Stimulated activated CD4-positive, alpha-beta T cell treated with anti-CD3 and anti-CD28 coated beads, Interleukin-12 subunit alpha, Interleukin-12 subunit beta, amount 100 ng/mL, for 24 hours (primary cell): ENCODE data around the gene UBB.

Source experiments
- DNase-seq, 2 experiments: peaks; one replicate each; pipeline ENCODE4 v3.0.0-alpha.2; 2020; ENCODE audit warnings: low read depth in 2 of 2

Gene UBB

DNA sequence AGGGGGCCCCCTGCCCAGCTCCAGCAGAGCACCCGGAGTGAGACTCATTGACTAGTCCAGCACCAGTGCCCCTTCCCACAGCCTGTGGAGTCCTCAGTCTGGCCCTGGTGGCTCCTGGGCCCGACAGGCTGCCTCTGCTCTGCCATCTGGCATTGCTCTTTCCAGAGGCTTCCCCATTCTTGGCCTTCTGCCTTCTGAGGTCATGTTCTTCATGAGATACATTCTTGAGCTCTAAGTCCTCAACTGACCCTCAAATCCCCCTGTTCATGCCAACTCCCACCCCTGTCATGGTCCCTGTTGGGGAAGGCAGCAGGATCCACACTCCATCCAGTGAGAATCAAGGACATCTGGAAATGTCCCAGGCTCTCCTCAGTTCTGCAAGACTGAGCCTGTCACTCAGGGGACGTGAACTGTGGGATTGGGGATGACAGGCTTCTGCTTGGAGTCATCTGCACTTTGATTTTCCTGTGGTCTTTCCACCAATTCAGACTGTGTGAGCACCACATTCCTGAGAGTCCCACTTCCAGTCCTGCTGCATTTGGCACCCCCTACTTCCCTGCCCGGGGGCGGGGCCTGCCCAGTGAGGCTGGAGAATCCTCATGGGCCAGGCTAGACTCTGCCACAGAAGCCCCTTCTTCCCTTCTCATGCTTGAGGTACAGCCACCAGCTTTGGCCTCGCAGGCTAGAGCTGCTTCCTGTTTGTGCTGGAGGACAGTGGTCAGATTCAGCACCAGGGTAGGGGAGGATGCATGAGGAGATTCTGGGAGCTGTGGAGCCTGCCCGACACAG is 37.2 kb downstream of the UBB start:
- no peak for DNase-seq

GRCh38 chr17:16418685-16419068 is 37.8 kb downstream of the UBB start:
- DNase-seq = no peak

- DNase-seq = no peak
Measured at GRCh38 chr17:16419074-16419928, 38.4 kb downstream of the UBB start.

- peak in 1 of 2 experiments; percentile 59 for DNase-seq
Measured at GRCh38 chr17:16419929-16420271, 39.0 kb downstream of the UBB start.

- DNase-seq = no peak
Measured at GRCh38 chr17:16422416-16422815, 41.5 kb downstream of the UBB start.

DNA sequence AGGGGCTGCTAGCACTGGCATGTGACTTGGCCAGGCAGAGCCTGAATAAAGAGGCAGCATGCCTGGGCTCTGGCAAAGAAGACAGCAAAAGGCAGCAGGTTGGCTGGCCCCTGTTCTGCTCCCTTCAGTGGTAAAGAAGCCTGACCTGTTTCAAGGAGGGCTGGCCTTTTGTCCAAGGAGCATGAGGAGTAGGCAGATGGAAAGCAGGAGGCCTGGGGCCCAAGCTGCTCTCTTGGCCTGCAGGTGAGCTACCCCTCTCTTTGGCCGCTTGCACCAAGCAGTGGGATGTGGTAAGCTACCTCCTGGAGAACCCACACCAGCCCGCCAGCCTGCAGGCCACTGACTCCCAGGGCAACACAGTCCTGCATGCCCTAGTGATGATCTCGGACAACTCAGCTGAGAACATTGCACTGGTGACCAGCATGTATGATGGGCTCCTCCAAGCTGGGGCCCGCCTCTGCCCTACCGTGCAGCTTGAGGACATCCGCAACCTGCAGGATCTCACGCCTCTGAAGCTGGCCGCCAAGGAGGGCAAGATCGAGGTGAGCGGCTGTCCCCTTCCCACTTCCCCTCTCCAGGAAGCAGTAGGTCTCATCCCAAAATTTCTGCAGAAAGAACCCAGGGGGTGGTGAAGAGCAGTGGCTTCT is 42.5 kb downstream of the UBB start:
- no peak for DNase-seq

- no peak for DNase-seq
Measured at GRCh38 chr17:16425202-16425601, 44.3 kb downstream of the UBB start.

GRCh38 chr17:16425698-16426659 is 45.1 kb downstream of the UBB start:
- DNase-seq = no peak

- DNase-seq = no peak
Measured at GRCh38 chr17:16427020-16427419, 46.1 kb downstream of the UBB start.

DNA sequence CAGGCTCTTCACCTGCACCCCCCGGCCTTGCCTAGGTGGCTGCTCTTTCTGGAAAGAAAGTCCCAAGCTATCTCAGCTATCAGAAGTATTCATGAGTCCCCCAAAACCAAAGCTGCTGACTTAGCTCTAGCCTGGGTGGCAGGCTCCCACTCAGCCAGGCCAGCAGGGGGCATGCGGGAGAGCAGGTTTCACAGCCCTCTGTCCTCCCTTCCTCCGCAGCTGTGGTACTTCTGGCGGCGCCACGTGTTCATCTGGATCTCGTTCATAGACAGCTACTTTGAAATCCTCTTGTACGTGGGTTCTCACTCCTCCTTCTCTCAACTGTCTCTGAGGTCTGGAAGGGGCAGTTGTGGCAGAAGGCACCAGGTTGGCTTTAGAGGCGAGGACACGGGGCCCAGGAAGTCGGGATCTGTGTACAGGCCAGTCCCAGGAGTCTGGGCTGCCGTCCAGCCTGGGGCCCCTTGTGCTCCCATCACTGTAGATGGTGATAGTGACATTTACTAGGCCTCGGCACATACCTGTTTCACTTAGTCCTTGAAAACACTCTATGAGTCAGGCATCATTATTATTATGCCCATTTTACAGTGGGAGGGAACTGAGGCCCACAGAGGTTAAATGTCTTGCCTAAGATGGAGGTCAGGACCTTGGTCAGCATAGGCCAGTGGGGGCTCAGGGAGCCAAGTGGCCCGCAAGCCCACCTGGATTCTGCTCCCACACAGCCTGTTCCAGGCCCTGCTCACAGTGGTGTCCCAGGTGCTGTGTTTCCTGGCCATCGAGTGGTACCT is 47.4 kb downstream of the UBB start:
- DNase-seq = no peak

- DNase-seq = no peak
Measured at GRCh38 chr17:16429083-16429482, 48.2 kb downstream of the UBB start.

GRCh38 chr17:16430650-16431049 is 49.8 kb downstream of the UBB start:
- DNase-seq = no peak

- no peak for DNase-seq
Measured at GRCh38 chr17:16432017-16432416, 51.1 kb downstream of the UBB start.
